NCI-H345 (cell line): Measurements from ENCODE around the gene EPHB3.

Experiments used
- DNase-seq: peaks from one replicate; lab custom pipeline; 2025; lab: John Stamatoyannopoulos, UW

Gene EPHB3

DNA sequence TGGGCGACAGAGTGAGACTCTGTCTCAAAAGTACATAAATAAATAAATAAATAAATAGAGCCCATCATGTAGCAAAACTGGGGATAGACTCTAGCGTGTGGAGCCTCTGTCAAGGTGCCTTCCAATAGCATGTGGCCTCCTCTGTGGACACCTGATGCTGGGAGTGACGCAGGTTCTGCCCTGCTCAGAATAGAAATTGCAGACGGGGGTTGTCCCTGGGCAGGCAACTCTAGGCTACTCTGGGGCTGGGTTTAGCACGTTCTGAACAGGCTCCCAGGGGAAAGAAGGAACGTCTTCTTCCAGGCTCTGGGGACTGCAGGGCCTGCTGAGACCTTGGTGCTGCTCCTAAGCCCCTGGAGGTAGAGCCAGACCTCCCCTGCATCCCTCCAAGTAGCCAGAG is 65.3 kb downstream of the EPHB3 start:
- no peak for DNase-seq

GRCh38 chr3:184629555-184630160 is 68.1 kb downstream of the EPHB3 start:
- no peak for DNase-seq

DNA sequence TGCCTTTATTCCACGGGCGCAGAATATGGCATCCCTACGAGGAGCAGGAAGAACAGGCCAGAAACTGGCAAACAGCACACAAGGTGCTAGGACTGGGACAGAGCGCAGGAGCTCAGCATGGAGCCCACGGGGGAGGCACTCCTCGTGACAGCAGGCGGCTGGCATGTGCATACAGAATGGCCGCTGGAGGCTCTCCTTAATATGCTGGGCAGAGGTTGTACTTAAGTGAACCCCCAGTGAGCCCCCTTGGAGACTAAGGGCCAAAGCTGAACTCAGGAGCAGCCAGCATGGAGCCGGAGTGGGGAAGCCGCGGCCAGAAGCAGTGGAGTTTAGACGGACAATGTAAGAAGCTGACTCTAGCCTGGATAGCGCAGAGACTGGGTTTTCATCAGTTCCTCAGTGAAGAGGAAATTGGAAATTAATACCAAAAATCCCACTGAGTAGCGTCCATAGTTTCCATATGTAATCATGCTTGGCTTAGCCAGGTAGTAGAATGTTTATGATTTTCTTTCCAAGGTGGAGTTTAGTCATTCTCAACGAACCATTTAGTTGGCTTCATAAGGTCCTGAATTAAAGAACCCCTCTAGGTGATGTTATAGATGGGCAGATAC is 69.4 kb downstream of the EPHB3 start:
- DNase-seq: peak; percentile 17

GRCh38 chr3:184631472-184631861 is 69.9 kb downstream of the EPHB3 start:
- DNase-seq: peak; percentile 10
